Activated naive CD4-positive, alpha-beta T cell treated with anti-CD3 and anti-CD28 coated beads, Interleukin-2, amount 10 ng/mL, durations not matched to agents 7 days and 5 days (primary cell): ENCODE measurements around the gene ZDHHC13.

Experiments
- CTCF ChIA-PET: fragments of 350-600 bp; sonication (Branson Sonifier 250); formaldehyde crosslinking; loops from one replicate; lab custom pipeline; 2021; ENCODE audit warnings: antibody characterized with exemption; lab: Charles Lee
- DNase-seq: peaks from one replicate; pipeline ENCODE4 v3.0.0-alpha.2; 2020
- H3K27ac Mint-ChIP-seq: one replicate; pipeline ENCODE4 v1.8.0; 2021; ENCODE audit warnings: mild to moderate bottlenecking, moderate library complexity, mixed read lengths
- H3K27me3 Mint-ChIP-seq: one replicate; pipeline ENCODE4 v1.8.0; 2021; ENCODE audit warnings: mild to moderate bottlenecking, mixed read lengths
- H3K36me3 Mint-ChIP-seq: one replicate; pipeline ENCODE4 v1.8.0; 2021; ENCODE audit warnings: mixed read lengths
- H3K4me1 Mint-ChIP-seq: one replicate; pipeline ENCODE4 v1.8.0; 2021; ENCODE audit warnings: mixed read lengths
- H3K4me3 Mint-ChIP-seq: one replicate; pipeline ENCODE4 v1.8.0; 2021; ENCODE audit warnings: mild to moderate bottlenecking, moderate library complexity, mixed read lengths
- H3K9me3 Mint-ChIP-seq: one replicate; pipeline ENCODE4 v1.8.0; 2021; ENCODE audit warnings: mixed read lengths

The ZDHHC13 gene

GRCh38 chr11:19087658-19088057 lies 29.3 kb upstream of the ZDHHC13 start:
- peaks cover 17% of the 10 kb centered on the region for H3K27me3 Mint-ChIP-seq
- no peaks in the 10 kb centered on the region for H3K9me3 Mint-ChIP-seq
- no peaks in the 10 kb centered on the region for H3K4me1 Mint-ChIP-seq
- CTCF ChIA-PET, result interaction anchor here (1.8 kb wide), 1 partner anchor 10 kb away, joined by 5 read pairs; no protein-coding TSS in a partner anchor
- no peak for DNase-seq
- H3K36me3 Mint-ChIP-seq, result no peaks in the 10 kb centered on the region
- no peak overlapping the region for H3K4me3 Mint-ChIP-seq
- no peak overlapping the region for H3K27ac Mint-ChIP-seq

- CTCF ChIA-PET, result interaction anchor here (0.7 to 1.8 kb wide), 2 partner anchors 11 to 18 kb away, joined by 3 to 5 read pairs; no protein-coding TSS in a partner anchor
- H3K9me3 Mint-ChIP-seq, result no peaks in the 10 kb centered on the region
- H3K4me1 Mint-ChIP-seq, result no peaks in the 10 kb centered on the region
- no peak for DNase-seq
- H3K27me3 Mint-ChIP-seq, result peaks cover 12% of the 10 kb centered on the region
- H3K36me3 Mint-ChIP-seq, result no peaks in the 10 kb centered on the region
- H3K27ac Mint-ChIP-seq, result no peak overlapping the region
- no peak overlapping the region for H3K4me3 Mint-ChIP-seq
Observed at GRCh38 chr11:19088791-19089190, 28.2 kb upstream of the ZDHHC13 start.

- H3K36me3 Mint-ChIP-seq, result no peaks in the 10 kb centered on the region
- CTCF ChIA-PET, result no interaction called here
- H3K27me3 Mint-ChIP-seq, result peaks cover 11% of the 10 kb centered on the region
- H3K4me1 Mint-ChIP-seq, result no peaks in the 10 kb centered on the region
- H3K4me3 Mint-ChIP-seq, result no peak overlapping the region
- no peaks in the 10 kb centered on the region for H3K9me3 Mint-ChIP-seq
- H3K27ac Mint-ChIP-seq, result no peak overlapping the region
- DNase-seq, result no peak
Observed at GRCh38 chr11:19089421-19089820, 27.5 kb upstream of the ZDHHC13 start.

GRCh38 chr11:19091366-19091765 lies 25.6 kb upstream of the ZDHHC13 start:
- H3K9me3 Mint-ChIP-seq, result no peaks in the 10 kb centered on the region
- H3K4me1 Mint-ChIP-seq, result no peaks in the 10 kb centered on the region
- no peak overlapping the region for H3K4me3 Mint-ChIP-seq
- CTCF ChIA-PET, result no interaction called here
- H3K27ac Mint-ChIP-seq, result no peak overlapping the region
- H3K27me3 Mint-ChIP-seq, result peaks cover 18% of the 10 kb centered on the region
- H3K36me3 Mint-ChIP-seq, result no peaks in the 10 kb centered on the region
- no peak for DNase-seq

- Mint-ChIP-seq H3K36me3 (no peaks in the 10 kb centered on the region), H3K27me3 (peaks cover 27% of the 10 kb centered on the region), H3K4me3 (no peak overlapping the region), H3K27ac (no peak overlapping the region), H3K4me1 (no peaks in the 10 kb centered on the region), H3K9me3 (no peaks in the 10 kb centered on the region)
- no peak for DNase-seq
- CTCF ChIA-PET, result interaction anchor here (1.4 to 1.8 kb wide), 2 partner anchors 11 to 15 kb away, joined by 3 to 10 read pairs; no protein-coding TSS in a partner anchor
Observed at GRCh38 chr11:19092342-19092741, 24.6 kb upstream of the ZDHHC13 start.

- DNase-seq, result no peak
- no peak overlapping the region for H3K4me3 Mint-ChIP-seq
- no peaks in the 10 kb centered on the region for H3K36me3 Mint-ChIP-seq
- no peaks in the 10 kb centered on the region for H3K9me3 Mint-ChIP-seq
- H3K27ac Mint-ChIP-seq, result no peak overlapping the region
- CTCF ChIA-PET, result interaction anchor here (0.9 to 1.8 kb wide), 3 partner anchors 10 to 32 kb away, joined by 3 to 10 read pairs (median 4); partner anchors contain the start of gene MRGPRX2
- peaks cover 32% of the 10 kb centered on the region for H3K27me3 Mint-ChIP-seq
- H3K4me1 Mint-ChIP-seq, result no peaks in the 10 kb centered on the region
Observed at GRCh38 chr11:19092850-19093249, 24.1 kb upstream of the ZDHHC13 start.

- Mint-ChIP-seq H3K4me1 (no peaks in the 10 kb centered on the region), H3K4me3 (no peak overlapping the region), H3K9me3 (no peaks in the 10 kb centered on the region), H3K27me3 (peaks cover 32% of the 10 kb centered on the region), H3K36me3 (no peaks in the 10 kb centered on the region), H3K27ac (no peak overlapping the region)
- CTCF ChIA-PET, result no interaction called here
- no peak for DNase-seq
Observed at GRCh38 chr11:19093976-19094375, 23.0 kb upstream of the ZDHHC13 start.

GRCh38 chr11:19094859-19095258 lies 22.1 kb upstream of the ZDHHC13 start:
- H3K4me1 Mint-ChIP-seq, result no peaks in the 10 kb centered on the region
- CTCF ChIA-PET, result no interaction called here
- H3K36me3 Mint-ChIP-seq, result no peaks in the 10 kb centered on the region
- H3K4me3 Mint-ChIP-seq, result no peak overlapping the region
- no peak overlapping the region for H3K27ac Mint-ChIP-seq
- no peaks in the 10 kb centered on the region for H3K9me3 Mint-ChIP-seq
- DNase-seq, result no peak
- peaks cover 32% of the 10 kb centered on the region for H3K27me3 Mint-ChIP-seq

- no peaks in the 10 kb centered on the region for H3K36me3 Mint-ChIP-seq
- peaks cover 37% of the 10 kb centered on the region for H3K27me3 Mint-ChIP-seq
- no peak overlapping the region for H3K27ac Mint-ChIP-seq
- H3K4me3 Mint-ChIP-seq, result no peak overlapping the region
- peaks cover 3% of the 10 kb centered on the region for H3K9me3 Mint-ChIP-seq
- CTCF ChIA-PET, result no interaction called here
- DNase-seq, result no peak
- no peaks in the 10 kb centered on the region for H3K4me1 Mint-ChIP-seq
Observed at GRCh38 chr11:19099093-19099492, 17.9 kb upstream of the ZDHHC13 start.

- no peak for DNase-seq
- peaks cover 3% of the 10 kb centered on the region for H3K9me3 Mint-ChIP-seq
- H3K4me1 Mint-ChIP-seq, result no peaks in the 10 kb centered on the region
- no peak overlapping the region for H3K4me3 Mint-ChIP-seq
- no peak overlapping the region for H3K27ac Mint-ChIP-seq
- CTCF ChIA-PET, result no interaction called here
- H3K36me3 Mint-ChIP-seq, result no peaks in the 10 kb centered on the region
- H3K27me3 Mint-ChIP-seq, result peaks cover 36% of the 10 kb centered on the region
Observed at GRCh38 chr11:19100885-19101284, 16.1 kb upstream of the ZDHHC13 start.

- no peak for DNase-seq
- H3K27me3 Mint-ChIP-seq, result peaks cover 28% of the 10 kb centered on the region
- H3K36me3 Mint-ChIP-seq, result no peaks in the 10 kb centered on the region
- CTCF ChIA-PET, result no interaction called here
- peaks cover 3% of the 10 kb centered on the region for H3K9me3 Mint-ChIP-seq
- no peaks in the 10 kb centered on the region for H3K4me1 Mint-ChIP-seq
- no peak overlapping the region for H3K27ac Mint-ChIP-seq
- no peak overlapping the region for H3K4me3 Mint-ChIP-seq
Observed at GRCh38 chr11:19101796-19102520, 15.0 kb upstream of the ZDHHC13 start.

- H3K36me3 Mint-ChIP-seq, result no peaks in the 10 kb centered on the region
- peaks cover 3% of the 10 kb centered on the region for H3K9me3 Mint-ChIP-seq
- peaks cover 22% of the 10 kb centered on the region for H3K27me3 Mint-ChIP-seq
- H3K4me3 Mint-ChIP-seq, result no peak overlapping the region
- no peaks in the 10 kb centered on the region for H3K4me1 Mint-ChIP-seq
- CTCF ChIA-PET, result interaction anchor here (1.0 kb wide), 1 partner anchor 9 kb away, joined by 3 read pairs; no protein-coding TSS in a partner anchor
- no peak overlapping the region for H3K27ac Mint-ChIP-seq
- DNase-seq, result no peak
Observed at GRCh38 chr11:19102521-19102900, 14.5 kb upstream of the ZDHHC13 start.

GRCh38 chr11:19105011-19105410 lies 12.0 kb upstream of the ZDHHC13 start:
- CTCF ChIA-PET, result no interaction called here
- no peak for DNase-seq
- H3K9me3 Mint-ChIP-seq, result peaks cover 3% of the 10 kb centered on the region
- peaks cover 25% of the 10 kb centered on the region for H3K27me3 Mint-ChIP-seq
- no peak overlapping the region for H3K27ac Mint-ChIP-seq
- H3K36me3 Mint-ChIP-seq, result no peaks in the 10 kb centered on the region
- H3K4me3 Mint-ChIP-seq, result no peak overlapping the region
- H3K4me1 Mint-ChIP-seq, result no peaks in the 10 kb centered on the region

- Mint-ChIP-seq H3K9me3 (no peaks in the 10 kb centered on the region), H3K4me3 (no peak overlapping the region), H3K27me3 (peaks cover 21% of the 10 kb centered on the region), H3K36me3 (no peaks in the 10 kb centered on the region), H3K27ac (no peak overlapping the region), H3K4me1 (no peaks in the 10 kb centered on the region)
- CTCF ChIA-PET, result no interaction called here
- DNase-seq, result no peak
Observed at GRCh38 chr11:19107125-19107524, 9.8 kb upstream of the ZDHHC13 start.

- CTCF ChIA-PET, result no interaction called here
- H3K4me1 Mint-ChIP-seq, result no peaks in the 10 kb centered on the region
- H3K27ac Mint-ChIP-seq, result no peak overlapping the region
- peaks cover 9% of the 10 kb centered on the region for H3K27me3 Mint-ChIP-seq
- no peaks in the 10 kb centered on the region for H3K36me3 Mint-ChIP-seq
- no peaks in the 10 kb centered on the region for H3K9me3 Mint-ChIP-seq
- no peak overlapping the region for H3K4me3 Mint-ChIP-seq
- DNase-seq, result no peak
Observed at GRCh38 chr11:19110295-19110694, 6.7 kb upstream of the ZDHHC13 start.
